ENCODE measurements around the gene RELT.
A peak's percentile ranks its signal among the peaks of the same experiment; 100 is the strongest.

The RELT gene

GRCh38 chr11:73346186-73346935 lies 29.8 kb upstream of the RELT start:
- no peak for DNase-seq

- no peak for DNase-seq
These were observed 29.1 kb upstream of the RELT start for GRCh38 chr11:73347067-73347466.

GRCh38 chr11:73348838-73349237 lies 27.4 kb upstream of the RELT start:
- no peak for DNase-seq

- DNase-seq = no peak
These were observed 26.6 kb upstream of the RELT start for GRCh38 chr11:73349633-73350032.

- peak in 32 of 56 donors; percentile 11 to 66 (median 30) for DNase-seq
These were observed 25.1 kb upstream of the RELT start for GRCh38 chr11:73350908-73351636.

- no peak for DNase-seq
These were observed 22.8 kb upstream of the RELT start for GRCh38 chr11:73353422-73353821.

- no peak for DNase-seq
These were observed 21.1 kb upstream of the RELT start for GRCh38 chr11:73355109-73355508.

GRCh38 chr11:73356979-73357860 lies 19.0 kb upstream of the RELT start:
- peak in 2 of 56 donors; percentile 29 to 48 for DNase-seq

GRCh38 chr11:73358071-73358470 lies 18.1 kb upstream of the RELT start:
- DNase-seq = no peak

- DNase-seq = peak in 2 of 56 donors; percentile 21 to 32
These were observed 16.9 kb upstream of the RELT start for GRCh38 chr11:73359341-73359740.

- DNase-seq = peak in 11 of 56 donors; percentile 6 to 44 (median 32)
These were observed 16.1 kb upstream of the RELT start for GRCh38 chr11:73359930-73360742.

- no peak for DNase-seq
These were observed 15.3 kb upstream of the RELT start for GRCh38 chr11:73360743-73361369.

GRCh38 chr11:73361953-73362776 lies 14.0 kb upstream of the RELT start:
- no peak for DNase-seq

- no peak for DNase-seq
These were observed 13.1 kb upstream of the RELT start for GRCh38 chr11:73363147-73363546.

GRCh38 chr11:73365352-73366264 lies 10.6 kb upstream of the RELT start:
- DNase-seq = no peak

- no peak for DNase-seq
These were observed 10.0 kb upstream of the RELT start for GRCh38 chr11:73366265-73366610.

- DNase-seq = no peak
These were observed 9.2 kb upstream of the RELT start for GRCh38 chr11:73366953-73367352.

GRCh38 chr11:73367482-73368024 lies 8.6 kb upstream of the RELT start:
- DNase-seq = peak in 1 of 56 donors; percentile 33

Measured in nucleus accumbens (tissue), 56 donors.